ENCODE results near the gene FRMPD1. TPM values are rescaled to one million over a fixed set of nuclear protein-coding genes. Genes with fewer than 3 reads are reported as not detected.

FRMPD1 gene
- total and polyA plus RNA-seq, 2 donors (not counting 1 experiment from before 2014, with no cell fraction given), result not detected

DNA sequence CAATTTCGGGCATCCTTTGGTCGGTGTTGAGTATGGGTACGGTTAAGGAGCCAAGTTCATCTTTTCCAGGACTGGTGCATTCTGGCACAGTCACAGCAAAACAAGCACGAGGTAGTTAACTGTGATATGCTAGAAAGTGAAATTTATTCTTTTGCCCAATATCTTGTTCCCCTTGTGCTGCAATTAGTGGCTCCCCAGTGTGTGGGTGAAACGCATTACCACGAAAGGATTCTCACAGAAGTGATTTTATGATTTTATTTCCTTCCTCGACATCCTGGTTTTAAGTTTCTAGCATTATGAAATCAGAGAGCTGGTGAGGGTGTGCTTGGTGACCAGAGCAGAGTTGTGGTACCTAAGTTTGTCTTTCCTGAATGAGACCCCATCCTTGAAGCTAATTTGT is 1.5 kb downstream of the FRMPD1 start:
- Histone ChIP-seq H3K4me3 (replicated peaks in 1 of 4; ENCODE audit: control extremely low read depth in 1 of 4, insufficient read depth in 1 of 4, low read depth in 3 of 4, low read length in 4 of 4) (no peak overlapping the region), H3K9me3 (ENCODE audit: control insufficient read depth, insufficient read depth, low read depth, low read length) (no peaks in the 10 kb centered on the region), H3K79me2 (ENCODE audit: control insufficient read depth, insufficient read depth, low read length) (no peaks in the 10 kb centered on the region), H3K4me2 (ENCODE audit: extremely low read depth, insufficient read depth, low read length) (no peak overlapping the region), H3K9ac (ENCODE audit: insufficient read depth, low read length) (no peak overlapping the region), H3K4me1 (ENCODE audit: control insufficient read depth, extremely low read depth, insufficient read depth, low read length) (no peaks in the 10 kb centered on the region), H3K36me3 (ENCODE audit: control insufficient read depth, insufficient read depth, low read length) (no peaks in the 10 kb centered on the region), H3K27ac (ENCODE audit: insufficient read depth, low read length) (no peak overlapping the region), H2AFZ (ENCODE audit: low read length) (no peak overlapping the region), H4K20me1 (ENCODE audit: control insufficient read depth, extremely low read depth, insufficient read depth, low read length) (no peaks in the 10 kb centered on the region), H3K27me3 (ENCODE audit: control insufficient read depth, insufficient read depth, low read length) (peaks cover 46% of the 10 kb centered on the region)
- DNase-seq (ENCODE audit: low read depth in 2 of 2), result no peak
- TF ChIP-seq EZH2 (IDR thresholded peaks at IDR 0.05; ENCODE audit: low read length, missing control alignments), result no peak
- TF ChIP-seq, protein P1, sequence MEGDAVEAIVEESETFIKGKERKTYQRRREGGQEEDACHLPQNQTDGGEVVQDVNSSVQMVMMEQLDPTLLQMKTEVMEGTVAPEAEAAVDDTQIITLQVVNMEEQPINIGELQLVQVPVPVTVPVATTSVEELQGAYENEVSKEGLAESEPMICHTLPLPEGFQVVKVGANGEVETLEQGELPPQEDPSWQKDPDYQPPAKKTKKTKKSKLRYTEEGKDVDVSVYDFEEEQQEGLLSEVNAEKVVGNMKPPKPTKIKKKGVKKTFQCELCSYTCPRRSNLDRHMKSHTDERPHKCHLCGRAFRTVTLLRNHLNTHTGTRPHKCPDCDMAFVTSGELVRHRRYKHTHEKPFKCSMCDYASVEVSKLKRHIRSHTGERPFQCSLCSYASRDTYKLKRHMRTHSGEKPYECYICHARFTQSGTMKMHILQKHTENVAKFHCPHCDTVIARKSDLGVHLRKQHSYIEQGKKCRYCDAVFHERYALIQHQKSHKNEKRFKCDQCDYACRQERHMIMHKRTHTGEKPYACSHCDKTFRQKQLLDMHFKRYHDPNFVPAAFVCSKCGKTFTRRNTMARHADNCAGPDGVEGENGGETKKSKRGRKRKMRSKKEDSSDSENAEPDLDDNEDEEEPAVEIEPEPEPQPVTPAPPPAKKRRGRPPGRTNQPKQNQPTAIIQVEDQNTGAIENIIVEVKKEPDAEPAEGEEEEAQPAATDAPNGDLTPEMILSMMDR (conservative IDR thresholded peaks at IDR 0.05 in 1 of 2, IDR thresholded peaks at IDR 0.05 in 1 of 2; ENCODE audit: low read depth in 1 of 2, low read length in 2 of 2), result no peak

DNA sequence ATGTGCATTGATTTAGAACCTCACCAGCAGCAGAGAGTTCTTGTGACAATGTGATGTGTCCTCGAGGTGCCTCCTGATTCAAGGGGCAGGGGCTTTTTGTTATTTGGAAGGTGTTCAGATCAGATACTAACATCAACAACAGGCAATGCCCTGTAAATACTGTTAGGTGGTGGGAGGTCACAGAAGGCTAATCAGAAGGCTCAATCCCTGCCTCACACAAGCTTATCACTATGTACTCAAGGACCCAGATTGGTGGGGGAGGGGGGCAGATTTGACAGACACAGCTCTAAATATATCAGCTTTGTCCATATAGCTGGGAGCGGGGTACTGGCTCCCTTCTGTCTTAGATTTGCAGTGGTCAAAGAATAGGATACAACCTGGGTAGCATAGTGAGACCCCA is 2.6 kb downstream of the FRMPD1 start:
- no peak for DNase-seq (ENCODE audit: low read depth in 2 of 2)
- no peaks in the 10 kb centered on the region for H3K79me2 ChIP-seq (ENCODE audit: control insufficient read depth, insufficient read depth, low read length)
- no peaks in the 10 kb centered on the region for H3K4me1 ChIP-seq (ENCODE audit: control insufficient read depth, extremely low read depth, insufficient read depth, low read length)
- no peaks in the 10 kb centered on the region for H3K9me3 ChIP-seq (ENCODE audit: control insufficient read depth, insufficient read depth, low read depth, low read length)
- H3K27me3 ChIP-seq (ENCODE audit: control insufficient read depth, insufficient read depth, low read length), result peaks cover 44% of the 10 kb centered on the region
- no peaks in the 10 kb centered on the region for H4K20me1 ChIP-seq (ENCODE audit: control insufficient read depth, extremely low read depth, insufficient read depth, low read length)
- no peaks in the 10 kb centered on the region for H3K36me3 ChIP-seq (ENCODE audit: control insufficient read depth, insufficient read depth, low read length)
- H3K4me2 ChIP-seq (ENCODE audit: extremely low read depth, insufficient read depth, low read length), result no peak overlapping the region
- no peak overlapping the region for H3K27ac ChIP-seq (ENCODE audit: insufficient read depth, low read length)
- TF ChIP-seq, protein P1 (conservative IDR thresholded peaks at IDR 0.05 in 1 of 2, IDR thresholded peaks at IDR 0.05 in 1 of 2; ENCODE audit: low read depth in 1 of 2, low read length in 2 of 2), result no peak
- no peak for TF ChIP-seq EZH2 (IDR thresholded peaks at IDR 0.05; ENCODE audit: low read length, missing control alignments)
- no peak overlapping the region for H3K9ac ChIP-seq (ENCODE audit: insufficient read depth, low read length)
- H2AFZ ChIP-seq (ENCODE audit: low read length), result no peak overlapping the region
- H3K4me3 ChIP-seq (replicated peaks in 1 of 4; ENCODE audit: control extremely low read depth in 1 of 4, insufficient read depth in 1 of 4, low read depth in 3 of 4, low read length in 4 of 4), result no peak overlapping the region

DNA sequence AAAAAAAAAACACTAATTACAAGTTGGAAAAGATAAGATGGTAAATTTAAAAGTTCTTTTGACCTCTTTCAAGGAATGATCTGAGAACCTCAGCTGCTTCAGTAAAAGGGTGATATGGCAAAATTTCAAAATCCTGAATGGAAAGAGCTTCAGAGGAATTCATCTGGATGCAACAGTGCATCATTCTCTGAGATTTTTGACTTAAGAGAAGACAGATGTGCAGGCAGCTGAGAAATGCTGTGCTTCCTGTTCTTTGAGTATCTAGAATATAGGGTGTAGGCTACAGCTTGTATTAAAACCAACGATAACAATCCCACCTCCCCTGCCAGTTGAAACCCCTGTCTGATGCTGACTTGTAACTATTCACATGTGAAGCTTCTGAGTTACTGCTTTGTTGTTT is 6.2 kb downstream of the FRMPD1 start:
- H4K20me1 ChIP-seq (ENCODE audit: control insufficient read depth, extremely low read depth, insufficient read depth, low read length), result no peaks in the 10 kb centered on the region
- no peak for TF ChIP-seq EZH2 (IDR thresholded peaks at IDR 0.05; ENCODE audit: low read length, missing control alignments)
- TF ChIP-seq, protein P1 (conservative IDR thresholded peaks at IDR 0.05 in 1 of 2, IDR thresholded peaks at IDR 0.05 in 1 of 2; ENCODE audit: low read depth in 1 of 2, low read length in 2 of 2), result no peak
- no peaks in the 10 kb centered on the region for H3K79me2 ChIP-seq (ENCODE audit: control insufficient read depth, insufficient read depth, low read length)
- H3K36me3 ChIP-seq (ENCODE audit: control insufficient read depth, insufficient read depth, low read length), result no peaks in the 10 kb centered on the region
- DNase-seq (ENCODE audit: low read depth in 2 of 2), result no peak
- H3K9ac ChIP-seq (ENCODE audit: insufficient read depth, low read length), result no peak overlapping the region
- H3K4me3 ChIP-seq (replicated peaks in 1 of 4; ENCODE audit: control extremely low read depth in 1 of 4, insufficient read depth in 1 of 4, low read depth in 3 of 4, low read length in 4 of 4), result no peak overlapping the region
- no peak overlapping the region for H2AFZ ChIP-seq (ENCODE audit: low read length)
- no peaks in the 10 kb centered on the region for H3K9me3 ChIP-seq (ENCODE audit: control insufficient read depth, insufficient read depth, low read depth, low read length)
- H3K4me2 ChIP-seq (ENCODE audit: extremely low read depth, insufficient read depth, low read length), result no peak overlapping the region
- H3K4me1 ChIP-seq (ENCODE audit: control insufficient read depth, extremely low read depth, insufficient read depth, low read length), result no peaks in the 10 kb centered on the region
- H3K27ac ChIP-seq (ENCODE audit: insufficient read depth, low read length), result no peak overlapping the region
- peaks cover 35% of the 10 kb centered on the region for H3K27me3 ChIP-seq (ENCODE audit: control insufficient read depth, insufficient read depth, low read length)

All from fibroblast of lung (primary cell).